Naive B cell (primary cell): ENCODE results near the gene MN1. TPM values are rescaled to one million over a fixed set of nuclear protein-coding genes. Genes with fewer than 3 reads are reported as not detected.

Experiments
- ATAC-seq, 2 donors: fragments of 150-1000 bp; cut with Tn5 transposase; 2 replicates each; pipeline ENCODE4 v1.10.0; 2021; ENCODE audit warnings: low read depth in 2 of 2, mild to moderate bottlenecking in 2 of 2, moderate library complexity in 2 of 2
- DNase-seq: peaks from one replicate; pipeline ENCODE4 v3.0.0; 2022
- H3K27ac Mint-ChIP-seq, 6 donors: one replicate each; pipeline ENCODE4 v1.8.0; 2020 to 2022; ENCODE audit warnings: mild to moderate bottlenecking in 6 of 6, mixed read lengths in 6 of 6, moderate library complexity in 5 of 6, inconsistent platforms in 2 of 6
- H3K27me3 Mint-ChIP-seq, 3 donors: one replicate each; pipeline ENCODE4 v1.8.0; 2021 to 2022; ENCODE audit warnings: mixed read lengths in 3 of 3, mild to moderate bottlenecking in 1 of 3
- H3K36me3 Mint-ChIP-seq, 2 donors: one replicate each; pipeline ENCODE4 v1.8.0; 2020 to 2022; ENCODE audit warnings: mixed read lengths in 2 of 2, inconsistent platforms in 1 of 2, mild to moderate bottlenecking in 1 of 2
- H3K4me1 Mint-ChIP-seq, 3 donors: one replicate each; pipeline ENCODE4 v1.8.0; 2020 to 2022; ENCODE audit warnings: mixed read lengths in 3 of 3, inconsistent platforms in 1 of 3, mild to moderate bottlenecking in 1 of 3, moderate library complexity in 1 of 3
- H3K4me3 Mint-ChIP-seq, 8 donors: one replicate each; pipeline ENCODE4 v1.8.0; 2020 to 2022; ENCODE audit warnings: mild to moderate bottlenecking in 8 of 8, mixed read lengths in 8 of 8, moderate library complexity in 8 of 8, inconsistent platforms in 2 of 8
- H3K9me3 Mint-ChIP-seq, 7 donors: one replicate each; pipeline ENCODE4 v1.8.0; 2020 to 2022; ENCODE audit warnings: mixed read lengths in 7 of 7, mild to moderate bottlenecking in 5 of 7, inconsistent platforms in 2 of 7, moderate library complexity in 1 of 7
- polyA plus RNA-seq, 6 donors: library from polyadenylated mRNA; unstranded; fragments of 300-500 nt; fragmentation: Illumina TruSeq; gene quantifications; one replicate each; pipeline ENCODE4 v1.2.3, GENCODE V29; 2021; ENCODE audit warnings: low read depth in 6 of 6

Gene MN1
- polyA plus RNA-seq, 6 donors from 2014 or later, result not detected

DNA sequence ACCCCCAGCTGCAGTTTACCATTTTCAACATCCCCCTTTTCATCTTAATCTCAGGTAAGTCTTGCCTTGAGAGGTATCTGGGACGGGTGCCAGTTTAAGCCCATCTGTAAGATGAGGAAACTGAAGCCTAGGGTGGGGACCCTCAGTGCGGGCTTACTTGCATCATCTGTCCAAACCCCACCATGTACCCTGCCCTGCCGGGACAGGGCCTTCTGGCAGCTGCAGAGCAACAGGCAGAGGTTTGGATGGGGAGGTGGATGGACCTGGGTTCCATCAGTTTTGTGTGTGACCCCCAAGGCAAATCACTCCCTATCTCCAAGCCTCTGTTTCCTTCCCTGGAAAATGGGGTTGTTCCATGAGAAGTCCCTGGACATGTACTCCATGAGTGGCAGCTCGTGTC lies 67.5 kb downstream of the MN1 start:
- Mint-ChIP-seq H3K9me3 (peaks cover 0 to 25% (median 9%) of the 10 kb centered on the region in 7 donors), H3K36me3 (no peaks in the 10 kb centered on the region), H3K4me1 (no peaks in the 10 kb centered on the region), H3K27me3 (peaks cover 0 to 4% (median 0%) of the 10 kb centered on the region in 3 donors), H3K27ac (no peak overlapping the region), H3K4me3 (no peak overlapping the region)
- ATAC-seq (no peak), DNase-seq (no peak)

DNA sequence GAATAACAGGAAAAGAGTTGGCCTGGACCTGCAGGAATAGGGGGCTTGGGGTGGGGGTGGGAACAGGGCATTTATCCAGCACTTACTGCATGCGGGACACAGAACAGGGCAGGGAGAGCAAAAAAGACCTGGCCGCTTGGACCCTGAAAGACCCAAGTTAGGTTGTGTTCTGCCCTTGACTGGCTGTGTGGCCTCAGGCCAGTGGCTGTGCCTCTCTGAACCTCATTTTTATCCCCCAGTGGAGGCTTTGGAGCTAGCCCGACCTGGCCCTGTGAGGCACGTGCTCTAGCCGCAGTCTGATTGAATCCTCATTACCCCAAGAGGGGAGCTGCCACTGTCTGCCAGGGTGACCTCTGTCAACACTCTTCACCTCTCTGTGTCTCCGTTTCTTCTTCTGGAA lies 68.7 kb downstream of the MN1 start:
- peaks cover 0 to 13% (median 5%) of the 10 kb centered on the region in 7 donors for H3K9me3 Mint-ChIP-seq

DNA sequence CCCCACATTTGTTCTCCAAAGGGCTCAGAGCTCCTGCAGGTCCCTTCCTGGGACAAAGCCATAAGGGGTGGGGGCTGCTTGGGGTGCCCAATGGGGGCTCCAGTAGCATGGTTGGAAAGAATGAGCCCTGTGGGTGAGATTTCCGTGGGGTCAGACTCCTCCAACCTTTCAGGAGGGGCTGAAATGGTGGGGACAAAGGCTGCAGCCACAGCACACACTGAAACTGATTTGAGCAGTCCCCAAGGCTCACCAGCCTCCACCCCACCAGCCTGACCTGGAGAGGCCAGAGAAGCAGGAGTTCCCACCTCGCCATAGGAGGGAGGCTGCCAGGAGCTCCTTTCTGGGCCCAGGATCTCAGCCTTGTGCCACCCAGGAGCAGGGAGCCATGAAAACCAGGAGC lies 69.2 kb downstream of the MN1 start:
- H3K4me1 Mint-ChIP-seq, result peaks cover 0 to 5% (median under 1%) of the 10 kb centered on the region in 3 donors
- no peak overlapping the region for H3K27ac Mint-ChIP-seq
- no peak overlapping the region for H3K4me3 Mint-ChIP-seq
- DNase-seq (no peak), ATAC-seq (no peak)
- H3K9me3 Mint-ChIP-seq, result peaks cover 0 to 9% (median under 1%) of the 10 kb centered on the region in 7 donors
- H3K36me3 Mint-ChIP-seq, result no peaks in the 10 kb centered on the region
- H3K27me3 Mint-ChIP-seq, result peaks cover 0 to 12% (median under 1%) of the 10 kb centered on the region in 3 donors

More for the DNA sequence above, 68.7 kb downstream of the MN1 start:
- H3K27ac Mint-ChIP-seq, result peak overlapping the region in 1 of 6 donors; percentile 27
- ATAC-seq (no peak), DNase-seq (no peak)
- no peaks in the 10 kb centered on the region for H3K36me3 Mint-ChIP-seq
- H3K4me3 Mint-ChIP-seq, result no peak overlapping the region
- H3K27me3 Mint-ChIP-seq, result peaks cover 0 to 7% (median 4%) of the 10 kb centered on the region in 3 donors
- H3K4me1 Mint-ChIP-seq, result peaks cover 0 to under 1% (median 0%) of the 10 kb centered on the region in 3 donors

DNA sequence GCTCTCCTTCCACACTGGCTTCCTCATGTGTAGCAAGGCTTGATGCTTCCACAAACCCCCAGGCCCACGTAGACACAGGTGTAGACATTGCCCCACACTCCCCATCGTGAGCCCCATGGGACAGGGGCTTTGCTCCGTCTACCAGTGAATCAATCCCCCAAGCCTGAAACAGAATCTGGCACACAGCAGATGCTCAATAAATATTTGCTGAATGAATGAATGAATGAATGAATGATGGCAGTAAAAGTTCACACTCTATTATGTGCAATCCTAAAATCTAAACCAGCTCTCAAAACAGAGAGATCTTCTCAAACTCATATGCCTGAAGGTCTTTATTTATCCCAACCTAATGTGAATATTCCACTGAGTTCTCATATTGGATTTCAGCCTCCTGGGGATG lies 69.9 kb downstream of the MN1 start:
- Mint-ChIP-seq H3K4me3 (peak overlapping the region in 1 of 8 donors; percentile 15), H3K36me3 (no peaks in the 10 kb centered on the region), H3K27ac (no peak overlapping the region), H3K27me3 (peaks cover 0 to 16% (median 0%) of the 10 kb centered on the region in 3 donors), H3K9me3 (peaks cover 0 to 3% (median 0%) of the 10 kb centered on the region in 7 donors), H3K4me1 (peaks cover 0 to 8% (median 6%) of the 10 kb centered on the region in 3 donors)
- no peak for DNase-seq
- ATAC-seq, result no peak

DNA sequence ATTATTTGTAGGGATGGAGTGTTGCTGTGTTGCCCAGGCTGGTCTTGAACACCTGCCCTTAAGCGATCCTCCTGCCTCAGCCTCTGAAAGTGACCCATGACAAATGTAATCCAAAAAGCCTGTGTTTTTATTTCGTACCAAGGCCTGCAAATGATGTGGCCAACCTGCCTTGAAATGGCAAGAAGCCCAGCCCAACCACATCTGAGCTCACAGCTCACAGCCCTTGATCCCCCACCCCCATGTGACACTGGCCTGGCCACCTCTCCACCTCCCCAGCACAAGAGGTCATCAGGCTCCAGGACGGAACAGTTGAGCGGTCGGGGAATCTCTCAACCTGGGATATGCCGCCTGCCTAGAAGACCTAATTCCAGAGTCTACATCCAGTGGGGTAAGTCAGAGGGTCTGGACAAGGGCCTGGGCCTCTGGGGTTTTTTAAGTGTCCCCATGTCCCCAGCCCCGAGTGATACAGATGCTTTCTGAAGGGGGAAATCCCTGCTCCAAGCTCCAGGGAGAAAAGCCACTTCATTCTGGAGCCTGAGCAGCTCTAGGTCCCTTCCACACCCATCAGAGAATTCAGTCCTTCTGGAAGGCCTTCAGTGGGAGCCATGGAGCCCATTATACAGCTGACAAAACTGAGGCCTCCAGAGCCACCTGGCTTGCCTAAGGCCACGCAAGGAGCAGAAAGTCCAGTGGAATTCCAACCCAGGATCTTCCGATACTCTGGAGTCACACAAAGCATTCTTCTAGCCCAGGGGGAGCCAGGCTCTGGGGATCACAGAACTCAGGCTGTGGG lies 70.7 kb downstream of the MN1 start:
- no peaks in the 10 kb centered on the region for H3K36me3 Mint-ChIP-seq
- ATAC-seq, result no peak
- no peak overlapping the region for H3K27ac Mint-ChIP-seq
- no peak for DNase-seq
- H3K4me3 Mint-ChIP-seq, result no peak overlapping the region
- peaks cover 0 to 1% (median 0%) of the 10 kb centered on the region in 7 donors for H3K9me3 Mint-ChIP-seq
- H3K4me1 Mint-ChIP-seq, result peaks cover 0 to 8% (median 7%) of the 10 kb centered on the region in 3 donors
- H3K27me3 Mint-ChIP-seq, result peaks cover 0 to 16% (median 0%) of the 10 kb centered on the region in 3 donors

DNA sequence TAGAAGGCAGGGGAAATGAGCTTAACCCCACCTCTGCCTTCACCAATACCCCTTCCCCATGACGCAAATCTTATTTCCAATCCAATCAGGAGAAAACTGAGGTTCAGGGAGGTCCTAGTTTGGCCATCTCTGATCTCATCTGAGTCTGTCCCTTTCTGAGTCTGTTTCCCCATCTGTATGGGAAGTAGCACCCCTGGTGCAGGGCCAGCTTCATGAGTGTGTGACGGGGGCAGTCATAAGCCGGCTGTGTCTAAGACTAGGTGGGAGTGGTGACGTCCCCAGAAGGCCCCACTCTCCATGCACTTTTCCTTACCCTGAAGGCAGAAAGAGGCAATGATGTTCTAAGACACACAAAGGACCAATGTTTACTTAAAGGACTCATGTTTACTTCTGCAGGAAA lies 72.3 kb downstream of the MN1 start:
- no peak for DNase-seq
- peaks cover 0 to 8% (median 7%) of the 10 kb centered on the region in 3 donors for H3K4me1 Mint-ChIP-seq
- H3K27me3 Mint-ChIP-seq, result peaks cover 0 to 16% (median 0%) of the 10 kb centered on the region in 3 donors
- ATAC-seq, result no peak
- H3K9me3 Mint-ChIP-seq, result peaks cover 0 to 5% (median 0%) of the 10 kb centered on the region in 7 donors
- H3K27ac Mint-ChIP-seq, result no peak overlapping the region
- no peaks in the 10 kb centered on the region for H3K36me3 Mint-ChIP-seq
- H3K4me3 Mint-ChIP-seq, result no peak overlapping the region

DNA sequence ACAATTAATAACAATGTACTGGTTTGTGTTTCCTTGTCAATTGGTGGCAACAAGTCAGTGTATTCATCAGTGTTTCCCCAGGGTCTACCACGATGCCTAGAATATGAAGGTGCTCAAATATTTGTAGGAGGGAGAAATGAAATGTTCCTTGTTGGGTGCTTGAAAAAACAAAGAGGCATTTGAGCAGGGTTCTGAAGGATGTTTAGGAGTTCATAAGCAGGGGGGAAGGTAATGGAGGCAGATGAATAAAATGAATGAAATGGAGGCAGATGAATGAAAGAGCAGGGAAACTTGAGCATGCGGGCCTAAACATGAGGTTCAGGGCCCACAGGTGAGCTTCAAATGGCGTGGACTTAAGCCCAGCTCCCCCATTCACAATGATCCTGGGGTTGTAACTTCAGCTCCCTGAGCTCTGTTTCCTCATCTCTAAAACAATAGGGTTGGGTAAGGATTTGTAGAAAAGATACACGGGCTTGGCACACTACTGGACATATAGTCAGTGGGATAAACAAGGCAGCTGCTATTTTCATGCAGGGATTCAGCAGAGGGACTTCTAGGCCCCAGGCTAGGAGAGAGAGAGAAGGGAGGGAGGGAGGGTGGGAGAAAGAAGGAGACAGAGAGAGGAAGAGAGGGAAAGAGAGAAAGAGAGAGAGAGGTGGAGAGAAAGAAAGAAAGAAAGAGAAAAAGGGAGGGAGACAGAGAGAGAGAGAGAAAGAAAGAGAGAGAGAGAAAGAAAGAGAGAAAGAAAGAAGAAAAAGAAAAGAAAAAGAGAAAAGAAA lies 73.7 kb downstream of the MN1 start:
- no peak overlapping the region for H3K4me3 Mint-ChIP-seq
- H3K9me3 Mint-ChIP-seq, result peaks cover 0 to 9% (median 1%) of the 10 kb centered on the region in 7 donors
- peaks cover 0 to 16% (median 0%) of the 10 kb centered on the region in 3 donors for H3K27me3 Mint-ChIP-seq
- H3K36me3 Mint-ChIP-seq, result peaks cover 0 to 7% of the 10 kb centered on the region in 2 donors
- ATAC-seq (no peak), DNase-seq (no peak)
- H3K27ac Mint-ChIP-seq, result no peak overlapping the region
- peaks cover 0 to 8% (median 7%) of the 10 kb centered on the region in 3 donors for H3K4me1 Mint-ChIP-seq

DNA sequence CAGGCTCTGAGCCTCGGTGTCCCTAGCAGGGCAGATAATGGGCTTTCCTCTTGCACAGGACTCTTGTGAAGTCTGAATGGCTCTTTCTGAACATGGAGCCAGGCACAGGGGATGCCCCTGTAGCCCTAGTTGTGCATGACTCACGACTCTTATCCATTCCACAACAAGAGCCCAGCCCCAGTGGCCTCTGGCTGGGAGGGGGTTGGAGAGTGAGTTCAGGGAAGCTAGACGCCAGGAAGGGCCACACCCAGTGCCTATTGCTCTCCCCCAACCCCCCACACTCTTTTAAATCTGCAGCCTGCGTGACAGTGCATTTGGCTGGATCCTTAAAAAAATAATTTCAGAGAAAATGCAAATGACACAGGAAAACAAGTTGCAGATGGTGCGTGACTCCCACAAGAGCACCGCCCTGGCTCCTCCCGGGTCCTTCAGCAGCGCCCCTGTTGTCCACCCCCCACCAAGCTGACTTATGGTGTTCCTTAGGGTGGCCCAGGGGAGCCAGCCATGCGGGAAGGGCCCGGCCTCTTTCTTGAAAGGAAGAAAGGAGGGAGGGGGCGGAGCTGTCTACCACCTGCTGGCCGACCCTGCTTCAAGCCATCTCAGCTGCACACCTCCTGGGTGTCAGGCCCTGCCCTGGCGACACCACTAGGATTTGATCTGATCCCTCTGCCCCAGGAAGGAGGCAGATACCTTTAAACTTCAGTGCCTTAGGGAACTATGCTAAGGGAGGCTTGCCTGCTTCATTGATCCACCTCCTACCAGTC lies 74.7 kb downstream of the MN1 start:
- peaks cover 0 to 8% (median 7%) of the 10 kb centered on the region in 3 donors for H3K4me1 Mint-ChIP-seq
- H3K9me3 Mint-ChIP-seq, result peaks cover 0 to 9% (median 1%) of the 10 kb centered on the region in 7 donors
- H3K36me3 Mint-ChIP-seq, result peaks cover 0 to 7% of the 10 kb centered on the region in 2 donors
- peaks cover 0 to 16% (median 0%) of the 10 kb centered on the region in 3 donors for H3K27me3 Mint-ChIP-seq
- DNase-seq (no peak), ATAC-seq (no peak)
- peak overlapping the region in 1 of 8 donors; percentile 23 for H3K4me3 Mint-ChIP-seq
- H3K27ac Mint-ChIP-seq, result no peak overlapping the region

DNA sequence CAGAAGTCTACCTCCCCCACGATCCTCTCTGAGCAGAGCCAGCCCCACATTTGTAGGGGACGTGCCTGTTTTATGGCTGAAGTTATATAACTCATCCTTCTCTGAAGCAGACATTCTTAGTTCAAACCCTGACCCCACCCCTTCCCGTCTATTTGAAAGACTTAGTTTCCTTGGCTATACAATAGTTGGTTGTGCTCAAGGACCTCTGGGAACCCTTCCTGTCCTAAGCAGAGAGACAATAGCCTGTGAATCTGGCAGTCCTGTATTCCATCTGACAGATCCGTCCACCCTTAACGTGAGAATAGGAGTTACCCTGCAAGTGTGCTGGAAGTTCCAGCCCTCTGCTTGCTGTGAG lies 75.2 kb downstream of the MN1 start:
- H3K4me3 Mint-ChIP-seq, result no peak overlapping the region
- ATAC-seq, result no peak
- no peak for DNase-seq
- peaks cover 0 to 7% of the 10 kb centered on the region in 2 donors for H3K36me3 Mint-ChIP-seq
- peaks cover 0 to 16% (median 0%) of the 10 kb centered on the region in 3 donors for H3K27me3 Mint-ChIP-seq
- H3K4me1 Mint-ChIP-seq, result peaks cover 0 to 8% (median 7%) of the 10 kb centered on the region in 3 donors
- H3K27ac Mint-ChIP-seq, result peak overlapping the region in 1 of 6 donors; percentile 9
- peaks cover 0 to 9% (median 1%) of the 10 kb centered on the region in 7 donors for H3K9me3 Mint-ChIP-seq

DNA sequence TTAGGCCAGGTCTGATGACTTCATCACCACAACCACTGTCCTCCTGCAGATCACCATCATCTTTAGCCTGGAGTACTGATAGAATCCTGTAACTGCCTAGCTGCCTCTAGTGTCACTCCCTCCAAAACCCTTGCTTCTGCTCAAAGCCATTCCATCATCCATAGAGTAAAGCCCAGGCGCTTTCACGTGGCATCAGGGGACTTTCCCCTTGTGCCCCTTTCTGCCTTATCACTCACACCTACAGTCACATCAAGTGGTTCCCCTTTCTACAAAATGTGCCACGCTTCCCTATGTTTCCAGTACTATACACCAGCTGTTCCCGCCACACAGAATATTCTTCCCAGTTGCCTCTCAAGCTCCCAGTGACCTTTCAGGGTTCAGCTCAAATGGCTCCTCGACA lies 75.9 kb downstream of the MN1 start:
- no peak for ATAC-seq
- Mint-ChIP-seq H3K27ac (peak overlapping the region in 1 of 6 donors; percentile 37), H3K36me3 (peaks cover 0 to 7% of the 10 kb centered on the region in 2 donors), H3K4me3 (no peak overlapping the region), H3K4me1 (peaks cover 0 to 8% (median 7%) of the 10 kb centered on the region in 3 donors), H3K27me3 (peaks cover 0 to 16% (median 0%) of the 10 kb centered on the region in 3 donors), H3K9me3 (peaks cover 0 to 9% (median 1%) of the 10 kb centered on the region in 7 donors)
- DNase-seq, result no peak

DNA sequence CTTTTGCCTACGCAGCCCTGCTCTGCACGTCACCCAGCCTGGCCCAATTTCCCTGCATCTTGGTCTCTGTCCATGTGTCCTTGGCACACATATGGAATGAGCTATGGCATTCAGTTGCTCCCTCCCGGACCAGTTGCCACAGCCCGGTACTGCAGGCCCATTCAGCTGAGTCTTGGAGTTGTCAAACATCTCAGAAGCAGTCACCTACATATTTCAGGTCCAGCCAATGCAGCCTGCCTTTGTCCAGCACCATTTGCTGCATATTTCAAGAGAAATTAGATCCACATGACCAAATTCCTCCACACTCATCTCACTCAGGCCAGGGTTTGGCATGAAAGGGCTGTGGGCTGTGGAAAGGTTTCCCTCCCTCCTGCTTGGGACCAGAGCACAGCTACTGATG lies 76.8 kb downstream of the MN1 start:
- Mint-ChIP-seq H3K27ac (no peak overlapping the region), H3K4me3 (no peak overlapping the region), H3K27me3 (peaks cover 0 to 16% (median 0%) of the 10 kb centered on the region in 3 donors), H3K36me3 (peaks cover 0 to 7% of the 10 kb centered on the region in 2 donors), H3K4me1 (peaks cover 0 to 8% (median 7%) of the 10 kb centered on the region in 3 donors), H3K9me3 (peaks cover 0 to 9% (median 1%) of the 10 kb centered on the region in 7 donors)
- ATAC-seq, result no peak
- DNase-seq, result no peak

DNA sequence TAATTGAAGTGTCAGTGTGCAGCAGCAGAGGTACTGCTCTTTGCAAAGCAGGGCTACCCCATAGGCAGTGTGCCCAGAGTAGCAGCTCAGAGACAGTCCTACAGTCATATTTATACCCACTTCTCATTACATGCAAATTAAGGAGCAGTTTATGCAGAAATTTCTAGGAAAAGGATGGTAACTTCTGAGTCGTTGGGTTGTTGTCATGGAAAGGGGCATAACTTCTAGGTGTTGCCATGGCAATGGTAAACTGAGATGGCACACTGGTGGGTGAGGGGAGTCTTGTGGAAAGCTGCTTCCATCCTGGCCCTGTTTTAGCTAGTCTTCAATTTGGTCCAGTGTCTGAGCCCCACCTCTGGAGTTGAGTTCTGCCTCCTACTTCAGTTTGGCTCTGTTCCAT lies 77.4 kb downstream of the MN1 start:
- ATAC-seq (no peak), DNase-seq (no peak)
- H3K4me1 Mint-ChIP-seq, result peaks cover 0 to 8% (median 7%) of the 10 kb centered on the region in 3 donors
- peaks cover 0 to 16% (median 0%) of the 10 kb centered on the region in 3 donors for H3K27me3 Mint-ChIP-seq
- no peak overlapping the region for H3K27ac Mint-ChIP-seq
- peaks cover 0 to 7% of the 10 kb centered on the region in 2 donors for H3K36me3 Mint-ChIP-seq
- H3K4me3 Mint-ChIP-seq, result no peak overlapping the region
- H3K9me3 Mint-ChIP-seq, result peaks cover 0 to 9% (median 1%) of the 10 kb centered on the region in 7 donors

DNA sequence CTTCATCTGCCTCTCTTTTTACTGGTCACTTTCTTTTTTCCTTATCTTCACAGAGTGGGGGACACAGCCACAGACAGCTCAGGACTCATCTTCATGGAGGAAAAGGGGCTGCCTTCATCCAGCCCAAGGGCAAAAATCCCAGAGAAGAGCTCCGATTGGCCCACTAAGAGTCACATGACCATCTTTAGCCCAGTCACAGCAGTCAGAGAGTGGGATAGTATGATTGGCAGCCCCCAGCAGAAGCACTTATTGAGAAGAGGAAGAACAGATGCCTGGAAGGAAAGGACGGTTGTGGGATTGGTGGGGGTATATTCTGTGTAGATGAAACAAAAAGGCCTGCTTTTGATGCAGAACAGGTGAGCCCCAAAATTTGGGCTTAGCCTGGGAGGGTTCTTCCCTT lies 77.8 kb downstream of the MN1 start:
- H3K27ac Mint-ChIP-seq, result no peak overlapping the region
- H3K4me3 Mint-ChIP-seq, result no peak overlapping the region
- H3K9me3 Mint-ChIP-seq, result peaks cover 0 to 9% (median 0%) of the 10 kb centered on the region in 7 donors
- H3K36me3 Mint-ChIP-seq, result peaks cover 0 to 7% of the 10 kb centered on the region in 2 donors
- DNase-seq, result no peak
- no peak for ATAC-seq
- peaks cover 0 to 8% (median 7%) of the 10 kb centered on the region in 3 donors for H3K4me1 Mint-ChIP-seq
- peaks cover 0 to 18% (median 2%) of the 10 kb centered on the region in 3 donors for H3K27me3 Mint-ChIP-seq
